HepG2 (cell line): ENCODE measurements around the gene TMUB1. TPM values are rescaled to one million over a fixed set of nuclear protein-coding genes. Genes with fewer than 3 reads are reported as not detected.
A peak's percentile ranks its signal among the peaks of the same experiment; 100 is the strongest.

Experiments
- ARID4A ChIP-seq: sonication (generic); formaldehyde crosslinking; IDR thresholded peaks from 2 replicates; pipeline ENCODE4 v1.5.0; 2020; ENCODE audit warnings: mild to moderate bottlenecking, missing genetic modification reagents, borderline replicate concordance
- DNMT1 ChIP-seq: sonication (generic); formaldehyde crosslinking; IDR thresholded peaks from 2 replicates; pipeline ENCODE4 v1.5.1; 2020; ENCODE audit warnings: mild to moderate bottlenecking, missing genetic modification reagents
- GLI4 ChIP-seq: sonication (generic); formaldehyde crosslinking; IDR thresholded peaks from 2 replicates; pipeline ENCODE4 v1.5.1; 2020; ENCODE audit warnings: missing genetic modification reagents, mild to moderate bottlenecking, moderate library complexity, borderline replicate concordance
- HOXA3 ChIP-seq: sonication (generic); formaldehyde crosslinking; IDR thresholded peaks from 2 replicates; pipeline ENCODE4 v1.5.0; 2020; ENCODE audit warnings: missing genetic modification reagents
- KDM1A ChIP-seq: IDR thresholded peaks from 2 replicates; pipeline ENCODE4 v1.6.1; 2016; ENCODE audit warnings: missing compliant biosample characterization
- KLF16 ChIP-seq, 2 experiments: sonication (generic) in 1 of 2; formaldehyde crosslinking in 1 of 2; IDR thresholded peaks; 2 replicates each; pipeline versions ENCODE4 v1.6.1 to v1.8.0; 2016 to 2023; ENCODE audit warnings: missing genetic modification reagents in 2 of 2, missing compliant biosample characterization in 1 of 2
- MEIS1 ChIP-seq: sonication (generic); formaldehyde crosslinking; IDR thresholded peaks from 2 replicates; pipeline ENCODE4 v1.9.0; 2021; ENCODE audit warnings: mild to moderate bottlenecking, missing genetic modification reagents, moderate library complexity, borderline replicate concordance
- PLRG1 ChIP-seq: fragments of 450-650 bp; conservative IDR thresholded peaks from 2 replicates; pipeline ENCODE4 v1.6.1; 2016
- RORA ChIP-seq: sonication (generic); formaldehyde crosslinking; IDR thresholded peaks from 2 replicates; pipeline ENCODE4 v1.5.0; 2020; ENCODE audit warnings: mild to moderate bottlenecking, missing genetic modification reagents, moderate library complexity
- SNAPC4 ChIP-seq: sonication (generic); formaldehyde crosslinking; IDR thresholded peaks from 2 replicates; pipeline ENCODE4 v1.4.0; 2020; ENCODE audit warnings: mild to moderate bottlenecking, missing genetic modification reagents
- SRF ChIP-seq: IDR thresholded peaks from 2 replicates; pipeline ENCODE4 v1.6.1; 2011; ENCODE audit warnings: mild to moderate bottlenecking, low read depth, low read length, moderate library complexity
- U2AF2 ChIP-seq: fragments of 200-400 bp; formaldehyde crosslinking; IDR thresholded peaks from 2 replicates; pipeline ENCODE4 v1.6.1; 2017; ENCODE audit warnings: low read depth, mild to moderate bottlenecking, low read length
- ZBTB38 ChIP-seq: sonication (generic); formaldehyde crosslinking; IDR thresholded peaks from 2 replicates; pipeline ENCODE4 v1.5.1; 2020; ENCODE audit warnings: mild to moderate bottlenecking, missing genetic modification reagents
- ZFP90 ChIP-seq: sonication (generic); formaldehyde crosslinking; IDR thresholded peaks from 2 replicates; pipeline ENCODE4 v1.8.0; 2022; ENCODE audit warnings: missing genetic modification reagents, mild to moderate bottlenecking, inconsistent platforms, borderline replicate concordance
- ZMYM3 ChIP-seq: sonication (generic); formaldehyde crosslinking; IDR thresholded peaks from 2 replicates; pipeline ENCODE4 v1.5.1; 2020; ENCODE audit warnings: mild to moderate bottlenecking, missing genetic modification reagents
- ZNF143 ChIP-seq: sonication (generic); formaldehyde crosslinking; IDR thresholded peaks from 2 replicates; pipeline ENCODE4 v1.4.0; 2020; ENCODE audit warnings: missing genetic modification reagents
- ZNF260 ChIP-seq: sonication (generic); formaldehyde crosslinking; IDR thresholded peaks from 2 replicates; pipeline ENCODE4 v1.4.0; 2020; ENCODE audit warnings: missing genetic modification reagents, low read depth, mild to moderate bottlenecking, borderline replicate concordance
- ZNF550 ChIP-seq: sonication (generic); formaldehyde crosslinking; IDR thresholded peaks from 2 replicates; pipeline ENCODE4 v1.4.0; 2020; ENCODE audit warnings: mild to moderate bottlenecking, missing genetic modification reagents, borderline replicate concordance
- ZNF691 ChIP-seq: sonication (generic); formaldehyde crosslinking; IDR thresholded peaks from 2 replicates; pipeline ENCODE4 v1.4.0; 2020; ENCODE audit warnings: missing genetic modification reagents, low read depth, mild to moderate bottlenecking, borderline replicate concordance
- ZNF768 ChIP-seq: sonication (generic); formaldehyde crosslinking; IDR thresholded peaks from 2 replicates; pipeline ENCODE4 v1.4.0; 2020; ENCODE audit warnings: missing genetic modification reagents
- polyA plus RNA-seq, 8 experiments: library from polyadenylated mRNA; depleted of rRNA in 3 of 8; stranded (reverse) in 7 of 8; unstranded in 1 of 8; fragments of >200 nt; fragmentation: Illumina TruSeq in 4 of 8; extraction: Trizol in 4 of 8; gene quantifications; 2 replicates each; pipeline versions ENCODE4 v1.2.1 to v1.2.3, GENCODE V29; 2011 to 2016; ENCODE audit warnings: low read depth in 4 of 8, missing spikeins in 1 of 8, mixed read lengths in 1 of 8; ENCODE audit not compliant: insufficient read depth in 1 of 8
- total RNA-seq, 5 experiments: library from RNA; depleted of rRNA; stranded (reverse); fragments of >200 nt; fragmentation: Illumina TruSeq; extraction: Trizol; gene quantifications; 2 replicates each; pipeline ENCODE4 v1.2.3, GENCODE V29; 2016; ENCODE audit warnings: low read depth in 1 of 5

The TMUB1 gene
- total and polyA plus RNA-seq, 2 of the 13 experiments (the other 11 are each of a cell fraction or from before 2014, with no cell fraction given) = 44.8 to 51.6 TPM

- TF ChIP-seq ZBTB38 (CRISPR knock-in tag) (no peak), HOXA3 (CRISPR knock-in tag) (peak; percentile 68), KLF16 (CRISPR knock-in tag; IDR thresholded peaks at IDR 0.05) (peak in 1 of 2 experiments; percentile 73; a peak in 1 of 4 replicates), KDM1A (CRISPR knock-in tag) (no peak), DNMT1 (CRISPR knock-in tag) (no peak), ZNF143 (CRISPR knock-in tag) (peak; percentile 95), RORA (no peak), GLI4 (CRISPR knock-in tag) (no peak), SNAPC4 (CRISPR knock-in tag) (no peak), ZFP90 (peak; percentile 71), MEIS1 (CRISPR knock-in tag) (peak; percentile 77; the same call in 1 of the 2 replicates), ZNF260 (CRISPR knock-in tag) (no peak), ZNF691 (CRISPR knock-in tag) (no peak), U2AF2 (no peak), ZNF768 (no peak; the same call in 1 of the 2 replicates), ARID4A (CRISPR knock-in tag) (peak; percentile 78; the same call in 1 of the 2 replicates), ZMYM3 (CRISPR knock-in tag) (no peak), PLRG1 (no peak), SRF (peak; percentile 89), ZNF550 (no peak)
Observed at GRCh38 chr7:151057989-151058780, 25.1 kb downstream of the TMUB1 start (continued).
